SK-N-SH (cell line): Measurements from ENCODE around the gene ARHGAP23. TPM values are rescaled to one million over a fixed set of nuclear protein-coding genes. Genes with fewer than 3 reads are reported as not detected.

Experiments
- CTCF ChIA-PET: fragments of 300-600, 350-600 bp; formaldehyde crosslinking; extraction: SDS; loops from one replicate; lab custom pipeline; 2021; lab: Yijun Ruan, JAX
- POLR2A ChIA-PET: fragments of 350-600 bp; sonication (Branson Sonifier 250); formaldehyde crosslinking; extraction: SDS; loops from one replicate; lab custom pipeline; 2020; ENCODE audit warnings: antibody characterized with exemption, inconsistent platforms; lab: Yijun Ruan, JAX
- DNase-seq: peaks from one replicate; pipeline ENCODE4 v3.0.0; 2012
- H2AFZ ChIP-seq: fragments of 200-600 bp; sonication (generic); 2 replicates; pipeline ENCODE4 v1.8.1; 2016; ENCODE audit warnings: antibody characterized with exemption, mild to moderate bottlenecking, low read depth
- H3F3A ChIP-seq: fragments of 200-600 bp; sonication (generic); replicated peaks from 2 replicates; pipeline ENCODE3; 2016; ENCODE audit warnings: antibody characterized with exemption, mild to moderate bottlenecking; ENCODE audit not compliant: insufficient read depth
- H3K27ac ChIP-seq, 2 experiments: fragments of 200-500 bp in 1 of 2; fragments of 200-600 bp in 1 of 2; sonication (Bioruptor generic) in 1 of 2; sonication (generic), shearing (Covaris generic) in 1 of 2; 2 replicates each; pipeline versions ENCODE4 v1.5.1 to v1.6.1; 2014 to 2016; ENCODE audit warnings: low read depth in 2 of 2, inconsistent platforms in 1 of 2, low read length in 1 of 2, mild to moderate bottlenecking in 1 of 2, mixed read lengths in 1 of 2
- H3K27me3 ChIP-seq: fragments of 200-600 bp; sonication (generic), shearing (Covaris generic); 2 replicates; pipeline ENCODE4 v1.6.1; 2016; ENCODE audit warnings: mixed run types; ENCODE audit not compliant: insufficient read depth
- H3K36me3 ChIP-seq, 2 experiments: fragments of 200-500 bp in 1 of 2; fragments of 200-600 bp in 1 of 2; sonication (Bioruptor generic) in 1 of 2; sonication (generic) in 1 of 2; replicated peaks in 1 of 2; 2 replicates each; pipeline versions ENCODE3 to v1.5.1; 2014 to 2016; ENCODE audit warnings: low read length in 1 of 2, mild to moderate bottlenecking in 1 of 2; ENCODE audit not compliant: insufficient read depth in 2 of 2, control insufficient read depth in 1 of 2
- H3K4me1 ChIP-seq, 2 experiments: fragments of 200-500 bp in 1 of 2; fragments of 200-600 bp in 1 of 2; sonication (Bioruptor generic) in 1 of 2; sonication (generic), shearing (Covaris generic) in 1 of 2; 2 replicates each; pipeline versions ENCODE4 v1.5.1 to v1.6.1; 2014 to 2016; ENCODE audit warnings: low read depth in 1 of 2, low read length in 1 of 2, mixed run types in 1 of 2; ENCODE audit not compliant: insufficient read depth in 2 of 2, control insufficient read depth in 1 of 2
- H3K4me2 ChIP-seq: fragments of 200-600 bp; sonication (generic), shearing (Covaris generic); 2 replicates; pipeline ENCODE4 v1.6.1; 2017; ENCODE audit warnings: mixed run types
- H3K4me3 ChIP-seq, 2 experiments: fragments of 200-500 bp in 1 of 2; fragments of 200-600 bp in 1 of 2; sonication (Bioruptor generic) in 1 of 2; sonication (generic), shearing (Covaris generic) in 1 of 2; 2 replicates each; pipeline versions ENCODE4 v1.5.1 to v1.8.1; 2014 to 2016; ENCODE audit warnings: low read depth in 2 of 2, inconsistent platforms in 1 of 2, low read length in 1 of 2, mild to moderate bottlenecking in 1 of 2, mixed read lengths in 1 of 2, moderate library complexity in 1 of 2
- H3K79me2 ChIP-seq: fragments of 200-600 bp; sonication (generic); 2 replicates; pipeline ENCODE4 v1.8.1; 2017; ENCODE audit warnings: mild to moderate bottlenecking; ENCODE audit not compliant: insufficient read depth
- H3K9ac ChIP-seq: fragments of 200-600 bp; sonication (generic); 2 replicates; pipeline ENCODE4 v1.6.1; 2017; ENCODE audit warnings: mixed run types
- H3K9me2 ChIP-seq: fragments of 200-600 bp; sonication (generic); 2 replicates; pipeline ENCODE4 v1.6.1; 2017; ENCODE audit warnings: mixed run types
- H3K9me3 ChIP-seq: fragments of 200-600 bp; sonication (generic); 2 replicates; pipeline ENCODE4 v1.6.1; 2017; ENCODE audit warnings: mixed run types, mild to moderate bottlenecking, moderate library complexity
- H4K20me1 ChIP-seq: fragments of 200-600 bp; sonication (generic); 2 replicates; pipeline ENCODE4 v1.6.1; 2017; ENCODE audit warnings: mild to moderate bottlenecking, mixed run types; ENCODE audit not compliant: insufficient read depth
- CHD2 ChIP-seq: fragments of 150-350 bp; IDR thresholded peaks from 2 replicates; pipeline ENCODE4 v1.6.1; 2018; ENCODE audit warnings: low read length; ENCODE audit not compliant: partially characterized antibody
- CTCF ChIP-seq: fragments of 200-600 bp; sonication (generic); IDR thresholded peaks from 2 replicates; pipeline ENCODE4 v1.6.1; 2017; ENCODE audit warnings: antibody characterized with exemption, mild to moderate bottlenecking, moderate library complexity
- EP300 ChIP-seq, 2 experiments: IDR thresholded peaks; 2 replicates each; pipeline versions ENCODE4 v1.4.0 to v1.6.1; 2012; ENCODE audit warnings: borderline replicate concordance in 1 of 2, low read depth in 1 of 2, low read length in 1 of 2
- EZH2phosphoT487 ChIP-seq: fragments of 200-600 bp; sonication (generic); IDR thresholded peaks from 2 replicates; pipeline ENCODE4 v1.6.1; 2017; ENCODE audit warnings: low read depth, mixed run types, mild to moderate bottlenecking, antibody characterized with exemption, moderate library complexity, borderline replicate concordance
- FOXJ3 ChIP-seq: sonication (generic); formaldehyde crosslinking; IDR thresholded peaks from 2 replicates; pipeline ENCODE4 v1.5.1; 2020; ENCODE audit warnings: mild to moderate bottlenecking, missing genetic modification reagents
- JUND ChIP-seq: IDR thresholded peaks from 2 replicates; pipeline ENCODE4 v1.4.0; 2012
- MEF2A ChIP-seq: IDR thresholded peaks from 2 replicates; pipeline ENCODE4 v1.4.0; 2012; ENCODE audit warnings: low read depth, borderline replicate concordance
- MXI1 ChIP-seq: IDR thresholded peaks from 2 replicates; pipeline ENCODE4 v1.6.1; 2012; ENCODE audit warnings: mild to moderate bottlenecking, low read depth, low read length, improper control_type of control experiment
- NRF1 ChIP-seq: IDR thresholded peaks from 2 replicates; pipeline ENCODE4 v1.6.1; 2012; ENCODE audit warnings: low read depth, mild to moderate bottlenecking, low read length
- RAD21 ChIP-seq: IDR thresholded peaks from 2 replicates; pipeline ENCODE4 v1.6.1; 2012; ENCODE audit warnings: mild to moderate bottlenecking, low read length
- RFX5 ChIP-seq: IDR thresholded peaks from 2 replicates; pipeline ENCODE4 v1.6.1; 2012; ENCODE audit warnings: mild to moderate bottlenecking, improper control_type of control experiment, low read length
- TAF1 ChIP-seq: IDR thresholded peaks from 2 replicates; pipeline ENCODE4 v1.6.1; 2012; ENCODE audit warnings: low read depth, mild to moderate bottlenecking, low read length, moderate library complexity, borderline replicate concordance
- ZBTB33 ChIP-seq: IDR thresholded peaks from 2 replicates; pipeline ENCODE4 v1.4.0; 2012; ENCODE audit warnings: low read depth, borderline replicate concordance
- WGBS: methylation state at CpG from one replicate; pipeline ENCODE4 v1.1.6; 2017; ENCODE audit warnings: low lambda C conversion rate; 5-methylcytosine and 5-hydroxymethylcytosine counted together
- polyA plus RNA-seq, 3 experiments: library from polyadenylated mRNA; depleted of rRNA; stranded (reverse); fragments of >200 nt; gene quantifications; 2 replicates each; pipeline ENCODE4 v1.2.3, GENCODE V29; 2012
- TF ChIP-seq, protein P1 (sequence below): IDR thresholded peaks from 2 replicates; pipeline ENCODE4 v1.4.0; 2012; ENCODE audit warnings: low read depth

The ARHGAP23 gene
- polyA plus RNA-seq, 1 of the 3 experiments (the other 2 are of a cell fraction), result 19.2 TPM

DNA sequence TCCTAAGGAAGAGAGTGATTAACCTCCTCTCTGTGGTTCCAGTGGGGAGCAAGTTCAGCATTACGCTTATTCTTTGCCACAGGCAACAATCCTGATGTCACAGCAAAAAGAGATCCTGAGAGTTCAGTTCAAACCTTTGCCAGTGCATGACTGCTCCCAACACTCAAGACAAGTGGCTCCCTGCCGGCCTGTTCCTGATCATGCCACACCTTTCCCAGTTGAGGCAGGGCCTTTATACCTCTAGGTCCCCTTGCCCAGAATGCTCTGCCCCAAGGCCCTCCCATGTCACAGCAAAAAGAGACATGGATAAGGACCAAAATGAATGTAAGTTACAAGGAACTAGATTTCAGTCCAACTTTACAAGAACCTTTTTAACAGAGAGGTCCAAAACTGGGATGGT, 31.0 kb upstream of the ARHGAP23 start:
- Histone ChIP-seq H3K9me2 (no peaks in the 10 kb centered on the region), H3K27ac (no peak overlapping the region), H3K4me3 (no peak overlapping the region), H3K9me3 (no peaks in the 10 kb centered on the region), H3F3A (no peaks in the 10 kb centered on the region), H3K27me3 (no peaks in the 10 kb centered on the region), H3K36me3 (peaks cover 38 to 55% of the 10 kb centered on the region in 2 experiments), H2AFZ (no peak overlapping the region), H3K4me1 (peaks cover 0 to 22% of the 10 kb centered on the region in 2 experiments; a peak in 1 of 4 replicates), H3K4me2 (no peak overlapping the region), H4K20me1 (no peaks in the 10 kb centered on the region), H3K9ac (no peak overlapping the region), H3K79me2 (no peaks in the 10 kb centered on the region; the same call in 1 of the 2 replicates)
- DNase-seq, result no peak
- TF ChIP-seq RAD21 (no peak), CTCF (no peak), TAF1 (no peak), RFX5 (no peak), ZBTB33 (no peak), CHD2 (no peak), NRF1 (no peak), MEF2A (no peak), JUND (no peak), EZH2phosphoT487 (no peak), MXI1 (no peak), EP300 (IDR thresholded peaks at IDR 0.05; ENCODE audit: borderline replicate concordance in 1 of 2, low read depth in 1 of 2, low read length in 1 of 2) (no peak), FOXJ3 (CRISPR knock-in tag) (no peak)
- TF ChIP-seq, protein P1, sequence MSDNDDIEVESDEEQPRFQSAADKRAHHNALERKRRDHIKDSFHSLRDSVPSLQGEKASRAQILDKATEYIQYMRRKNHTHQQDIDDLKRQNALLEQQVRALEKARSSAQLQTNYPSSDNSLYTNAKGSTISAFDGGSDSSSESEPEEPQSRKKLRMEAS, result no peak
- POLR2A ChIA-PET, result no interaction called here
- CTCF ChIA-PET, result interaction anchor here (1.1 kb wide), 2 partner anchors 26 to 48 kb away, joined by 3 read pairs; no protein-coding TSS in a partner anchor
- 94% methylated on average over 2 of the region's 2 CpGs for WGBS
